ENCODE measurements around the gene SLC5A1. TPM values are rescaled to one million over a fixed set of nuclear protein-coding genes. Genes with fewer than 3 reads are reported as not detected.
"Not testable (repeated sequence)": the region's sequence is repeated elsewhere in the genome, so short reads cannot be mapped to it uniquely, and the experiment has no call there.

Gene SLC5A1
- total RNA-seq, 1 donor from 2014 or later: 1.3 TPM

GRCh38 chr22:32140688-32141087 is 97.6 kb downstream of the SLC5A1 start:
- DNase-seq; H3K27me3 ChIP-seq; H3K9me3 ChIP-seq; intact Hi-C loops (cut with DNase I); H3K27ac ChIP-seq; H3K4me3 ChIP-seq; H3K4me1 ChIP-seq; H3K36me3 ChIP-seq: not testable (repeated sequence)
- peak; percentile 37 for TF ChIP-seq CTCF (IDR thresholded peaks at IDR 0.05)
- peak; percentile 83 for ATAC-seq

- no peaks in the 10 kb centered on the region for H3K27me3 ChIP-seq
- DNase-seq (no peak), ATAC-seq (no peak)
- no peaks in the 10 kb centered on the region for H3K9me3 ChIP-seq
- no peak for TF ChIP-seq CTCF (IDR thresholded peaks at IDR 0.05)
- H3K36me3 ChIP-seq: no peaks in the 10 kb centered on the region
- H3K4me1 ChIP-seq: no peaks in the 10 kb centered on the region
- no peak overlapping the region for H3K27ac ChIP-seq
- intact Hi-C loops (cut with DNase I): no loop called here
- no peak overlapping the region for H3K4me3 ChIP-seq
These were observed 99.5 kb downstream of the SLC5A1 start for GRCh38 chr22:32142600-32142999.

- no peak for TF ChIP-seq CTCF (IDR thresholded peaks at IDR 0.05)
- intact Hi-C loops (cut with DNase I): no loop called here
- no peaks in the 10 kb centered on the region for H3K9me3 ChIP-seq
- no peaks in the 10 kb centered on the region for H3K36me3 ChIP-seq
- H3K4me3 ChIP-seq: no peak overlapping the region
- ATAC-seq (peak; percentile 78), DNase-seq (no peak)
- H3K27me3 ChIP-seq: no peaks in the 10 kb centered on the region
- no peaks in the 10 kb centered on the region for H3K4me1 ChIP-seq
- H3K27ac ChIP-seq: no peak overlapping the region
These were observed 101.6 kb downstream of the SLC5A1 start for GRCh38 chr22:32144496-32145274.

GRCh38 chr22:32147128-32147527 is 104.1 kb downstream of the SLC5A1 start:
- H3K9me3 ChIP-seq; H3K4me3 ChIP-seq; H3K27ac ChIP-seq; H3K4me1 ChIP-seq; ATAC-seq; H3K27me3 ChIP-seq; intact Hi-C loops (cut with DNase I); H3K36me3 ChIP-seq; DNase-seq: not testable (repeated sequence)

GRCh38 chr22:32148372-32148771 is 105.3 kb downstream of the SLC5A1 start:
- H3K27ac ChIP-seq; ATAC-seq; H3K9me3 ChIP-seq; H3K27me3 ChIP-seq; intact Hi-C loops (cut with DNase I); H3K4me3 ChIP-seq; H3K4me1 ChIP-seq; H3K36me3 ChIP-seq; DNase-seq: not testable (repeated sequence)

- H3K9me3 ChIP-seq; H3K4me1 ChIP-seq; intact Hi-C loops (cut with DNase I); H3K27me3 ChIP-seq; H3K36me3 ChIP-seq; H3K27ac ChIP-seq; DNase-seq; H3K4me3 ChIP-seq: not testable (repeated sequence)
- ATAC-seq: peak; percentile 64
These were observed 107.6 kb downstream of the SLC5A1 start for GRCh38 chr22:32150647-32151046.

GRCh38 chr22:32151641-32152040 is 108.6 kb downstream of the SLC5A1 start:
- H3K4me1 ChIP-seq; H3K9me3 ChIP-seq; H3K36me3 ChIP-seq; H3K27ac ChIP-seq; H3K4me3 ChIP-seq; intact Hi-C loops (cut with DNase I); DNase-seq; H3K27me3 ChIP-seq: not testable (repeated sequence)
- ATAC-seq: peak; percentile 74

- H3K9me3 ChIP-seq; intact Hi-C loops (cut with DNase I); H3K36me3 ChIP-seq; H3K27me3 ChIP-seq; H3K27ac ChIP-seq; H3K4me3 ChIP-seq; H3K4me1 ChIP-seq; ATAC-seq; DNase-seq: not testable (repeated sequence)
These were observed 111.7 kb downstream of the SLC5A1 start for GRCh38 chr22:32154727-32155126.

- H3K27me3 ChIP-seq; H3K27ac ChIP-seq; H3K4me1 ChIP-seq; H3K36me3 ChIP-seq; intact Hi-C loops (cut with DNase I); DNase-seq; H3K4me3 ChIP-seq; H3K9me3 ChIP-seq: not testable (repeated sequence)
- ATAC-seq: peak; percentile 23
These were observed 114.6 kb downstream of the SLC5A1 start for GRCh38 chr22:32157632-32158031.

All from upper lobe of right lung (tissue), 1 donor.